GM12874 (cell line): ENCODE data around the gene PCDH9.

ENCODE experiments used
- CTCF ChIP-seq: IDR thresholded peaks from 2 replicates; pipeline ENCODE4 v1.5.1; 2011; ENCODE audit warnings: low read depth, mild to moderate bottlenecking, control low read depth, low read length, moderate library complexity; ENCODE audit not compliant: insufficient read depth

Gene PCDH9

DNA sequence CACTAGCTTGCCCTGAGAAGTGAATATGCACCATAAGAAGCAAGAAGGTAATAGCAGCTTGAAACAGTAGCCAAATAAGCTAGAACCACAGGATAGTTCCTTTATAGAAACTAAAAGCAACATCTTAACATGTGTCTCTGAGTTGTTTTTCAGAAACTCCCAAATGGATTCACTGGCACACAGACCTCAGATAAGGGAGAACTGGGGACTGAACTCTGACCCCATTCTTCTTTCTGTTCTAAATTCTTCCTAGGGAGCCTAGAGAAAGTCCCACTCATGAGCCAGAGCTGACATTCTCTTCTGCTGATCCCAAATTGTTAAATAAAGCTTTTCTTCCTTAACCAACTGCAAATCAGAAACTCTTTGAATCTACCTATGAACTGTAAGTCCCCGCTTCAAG is 146.1 kb downstream of the PCDH9 start:
- TF ChIP-seq CTCF, result no peak

GRCh38 chr13:67083519-67083918 is 146.6 kb downstream of the PCDH9 start:
- TF ChIP-seq CTCF, result no peak

DNA sequence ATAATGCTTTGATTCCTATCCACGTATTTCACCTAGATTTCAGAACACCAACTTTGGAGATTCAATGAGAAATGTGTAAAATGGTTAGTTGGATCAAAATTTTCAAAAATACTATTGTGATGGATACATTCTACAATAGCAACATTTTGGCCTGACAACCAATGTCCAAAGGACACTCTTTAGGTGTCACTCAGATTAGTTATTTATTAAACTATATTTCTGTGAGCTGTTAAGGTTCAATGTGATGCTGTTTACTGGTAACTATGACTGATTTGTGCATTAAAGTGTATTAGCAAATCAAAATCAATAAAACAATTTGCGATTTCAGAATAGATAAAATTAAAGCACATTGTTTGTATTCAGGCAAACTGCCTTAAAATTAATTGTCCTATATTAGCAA is 149.8 kb downstream of the PCDH9 start:
- no peak for TF ChIP-seq CTCF

DNA sequence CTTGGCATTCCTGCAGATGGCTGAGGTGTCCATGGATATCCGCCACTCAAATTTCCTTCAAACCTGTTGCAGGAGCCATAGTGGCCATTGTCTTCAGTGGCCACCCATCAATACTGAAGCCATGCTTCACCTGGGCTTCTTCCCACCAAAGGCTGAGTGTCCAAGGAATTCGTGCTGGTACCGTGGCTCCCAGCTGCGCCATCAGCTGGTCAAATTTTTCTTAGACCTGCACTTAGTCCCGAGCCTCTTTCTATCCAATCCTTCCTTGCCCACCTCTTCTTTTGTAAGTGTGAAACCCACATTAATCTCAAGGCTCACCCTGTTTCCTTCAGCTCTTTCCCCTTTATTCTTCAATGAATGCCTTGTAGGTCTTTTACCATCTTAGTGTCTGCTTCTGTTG is 152.1 kb downstream of the PCDH9 start:
- TF ChIP-seq CTCF, result no peak

GRCh38 chr13:67077132-67077531 is 153.0 kb downstream of the PCDH9 start:
- TF ChIP-seq CTCF, result no peak

GRCh38 chr13:67076378-67076777 is 153.8 kb downstream of the PCDH9 start:
- TF ChIP-seq CTCF, result no peak

- TF ChIP-seq CTCF, result no peak
These were observed 154.9 kb downstream of the PCDH9 start for GRCh38 chr13:67075239-67075638.
